Stimulated activated CD8-positive, alpha-beta memory T cell treated with anti-CD3 and anti-CD28 coated beads, Interleukin-15, amount 100 ng/mL, for 1 hour (primary cell): ENCODE measurements around the gene TAF7L.

Source experiments
- DNase-seq: peaks from one replicate; pipeline ENCODE4 v3.0.0-alpha.2; 2020; ENCODE audit warnings: low read depth

Gene TAF7L

DNA sequence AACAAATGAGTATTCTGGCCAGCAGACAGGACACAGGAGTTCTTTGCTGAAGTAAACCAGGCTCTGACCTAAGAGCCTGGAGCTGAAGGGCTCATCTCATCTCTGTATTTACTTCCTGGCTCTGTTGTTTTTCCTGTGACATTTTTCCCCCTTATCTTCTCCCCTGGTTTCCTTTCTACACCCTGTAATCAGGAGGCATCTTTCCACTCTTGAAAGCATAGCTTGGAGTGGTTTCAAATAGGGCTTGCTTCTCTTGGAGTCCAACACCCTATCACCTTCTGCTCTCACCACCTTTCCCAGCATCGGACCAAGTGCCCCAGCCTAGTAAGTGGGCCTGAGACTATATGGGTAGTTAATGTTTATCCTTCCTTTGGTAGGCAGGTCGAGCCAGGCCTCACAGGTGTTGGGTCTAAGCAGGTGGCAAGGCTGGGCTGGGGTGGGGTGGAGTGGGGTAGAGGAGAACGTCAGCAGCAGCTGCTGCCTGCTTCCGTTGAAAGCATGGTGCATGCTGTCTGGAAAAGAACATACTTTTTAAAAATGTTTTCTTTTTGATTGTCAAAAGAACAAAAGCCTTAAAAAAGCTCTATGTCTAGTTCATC is 70.4 kb downstream of the TAF7L start:
- no peak for DNase-seq

DNA sequence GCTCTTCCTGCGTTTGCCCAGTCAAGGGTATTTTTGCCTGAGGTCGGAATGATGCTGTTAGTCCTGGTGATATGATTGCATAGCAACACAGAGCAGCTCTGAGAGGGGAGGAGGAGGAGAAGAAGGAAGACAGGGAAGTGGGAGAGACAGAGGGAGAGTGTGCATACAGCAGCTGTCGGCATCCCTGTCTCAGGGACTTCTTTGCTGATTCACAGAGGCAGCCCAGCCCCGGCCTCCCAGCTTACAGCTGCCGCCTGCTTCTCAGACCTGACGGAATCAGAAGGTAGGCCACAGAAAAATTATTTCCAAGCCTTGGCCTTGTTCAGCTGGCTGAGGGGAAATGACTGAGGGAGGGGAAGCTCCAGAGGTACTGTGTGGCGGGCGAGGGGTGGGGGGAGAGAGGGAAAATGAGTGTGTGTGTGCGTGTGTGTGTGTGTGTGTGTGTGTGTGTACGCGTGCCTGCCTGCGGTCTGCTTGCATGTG is 71.2 kb downstream of the TAF7L start:
- no peak for DNase-seq

DNA sequence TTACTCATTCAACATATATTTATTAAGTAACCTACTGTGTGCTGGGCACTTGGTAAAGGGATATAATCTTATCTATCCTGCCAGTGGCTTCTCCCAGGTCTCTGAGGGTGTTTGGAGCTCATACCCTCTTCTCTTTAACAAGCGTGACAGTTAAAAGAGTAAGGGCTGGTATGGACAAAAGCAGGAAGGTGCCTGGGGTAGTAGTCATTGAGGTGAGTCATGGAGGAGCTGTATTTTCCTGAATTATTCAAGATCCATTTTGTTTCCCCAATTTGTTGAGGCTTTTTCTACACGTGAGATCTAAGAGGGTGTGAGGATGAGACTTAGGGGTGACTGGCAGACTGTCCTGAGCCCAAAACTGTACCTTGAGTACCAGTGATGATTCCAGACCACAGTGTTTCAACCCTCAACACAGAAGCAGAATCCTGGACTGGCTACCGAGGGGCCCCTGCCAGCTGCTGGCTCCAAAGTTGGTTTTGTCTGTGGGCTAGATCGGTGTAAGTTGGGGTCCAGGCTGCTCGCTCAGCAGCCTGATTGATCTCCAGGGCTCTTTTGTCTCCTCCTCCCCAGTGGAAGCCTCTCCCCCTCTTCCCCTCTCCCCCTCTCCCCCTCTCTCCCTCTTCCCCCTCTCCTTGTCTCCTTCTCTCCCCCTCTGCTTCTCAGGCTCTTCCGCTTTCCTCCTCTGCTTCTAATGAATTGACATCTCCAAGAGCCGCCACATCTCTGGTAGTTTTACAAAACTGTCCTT is 71.8 kb downstream of the TAF7L start, which contains the start of gene DRP2:
DRP2 (plus strand) TSS at position 671 of the 748 bp plus-strand sequence. CDS start 11,862 bp downstream, outside the sequence.
- DNase-seq = no peak
